Caki2 (cell line): Measurements from ENCODE around the gene TSPAN15. TPM values are rescaled to one million over a fixed set of nuclear protein-coding genes. Genes with fewer than 3 reads are reported as not detected.
"Not testable (repeated sequence)": the region's sequence is repeated elsewhere in the genome, so short reads cannot be mapped to it uniquely, and the experiment has no call there.

Experiments used
- DNase-seq: peaks from one replicate; pipeline ENCODE4 v3.0.0-alpha.2; 2015; ENCODE audit warnings: low read depth
- in situ Hi-C: cut with HindIII; loops from 2 replicates; pipeline ENCODE4 v1.10.0; 2016; ENCODE audit warnings: low sequenced_read_pairs, low pct_unique_long_range_greater_than_20kb, mixed read lengths
- total RNA-seq: library from RNA; depleted of rRNA; stranded (reverse); fragments of >200 nt; shearing (Covaris generic); gene quantifications from 2 replicates; pipeline ENCODE4 v1.2.3, GENCODE V29; 2014; ENCODE audit warnings: low replicate concordance

TSPAN15 gene
- total RNA-seq, 1 experiment from 2014 or later: 51.0 TPM

DNA sequence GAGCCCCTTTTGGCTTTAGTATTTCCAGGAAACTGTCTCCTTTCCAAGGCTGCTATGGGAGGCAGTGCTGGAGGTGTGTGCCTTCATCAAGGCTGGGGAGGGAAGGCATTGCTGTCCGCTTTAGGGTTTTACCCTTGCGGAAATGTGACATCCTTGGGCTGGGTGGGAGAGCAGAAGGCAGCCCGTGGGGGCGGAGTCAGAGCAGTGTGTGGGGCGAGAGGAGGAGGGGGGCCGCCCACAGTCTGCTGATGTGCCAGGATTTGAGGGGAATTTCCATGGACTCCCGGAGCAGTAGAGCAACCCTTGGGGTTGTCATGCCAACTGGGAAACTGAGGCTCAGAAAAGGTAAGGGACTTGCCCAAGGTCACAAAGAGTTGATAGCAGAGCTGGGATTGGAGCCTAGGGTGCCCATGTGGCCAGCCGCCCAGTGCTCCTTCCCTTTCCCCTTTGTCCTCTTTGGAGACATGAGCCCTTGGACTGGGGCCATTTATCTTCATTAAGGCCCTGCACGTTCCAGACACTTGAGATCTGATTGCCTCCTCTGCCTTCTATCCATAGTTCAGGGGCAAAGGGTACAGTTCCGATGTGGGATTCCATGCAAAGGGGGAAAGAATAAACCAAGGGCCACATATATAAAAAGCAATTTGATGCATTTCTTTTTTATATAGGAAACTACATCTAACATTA, 22.2 kb downstream of the TSPAN15 start:
- in situ Hi-C loops: no loop called here
- DNase-seq: no peak

DNA sequence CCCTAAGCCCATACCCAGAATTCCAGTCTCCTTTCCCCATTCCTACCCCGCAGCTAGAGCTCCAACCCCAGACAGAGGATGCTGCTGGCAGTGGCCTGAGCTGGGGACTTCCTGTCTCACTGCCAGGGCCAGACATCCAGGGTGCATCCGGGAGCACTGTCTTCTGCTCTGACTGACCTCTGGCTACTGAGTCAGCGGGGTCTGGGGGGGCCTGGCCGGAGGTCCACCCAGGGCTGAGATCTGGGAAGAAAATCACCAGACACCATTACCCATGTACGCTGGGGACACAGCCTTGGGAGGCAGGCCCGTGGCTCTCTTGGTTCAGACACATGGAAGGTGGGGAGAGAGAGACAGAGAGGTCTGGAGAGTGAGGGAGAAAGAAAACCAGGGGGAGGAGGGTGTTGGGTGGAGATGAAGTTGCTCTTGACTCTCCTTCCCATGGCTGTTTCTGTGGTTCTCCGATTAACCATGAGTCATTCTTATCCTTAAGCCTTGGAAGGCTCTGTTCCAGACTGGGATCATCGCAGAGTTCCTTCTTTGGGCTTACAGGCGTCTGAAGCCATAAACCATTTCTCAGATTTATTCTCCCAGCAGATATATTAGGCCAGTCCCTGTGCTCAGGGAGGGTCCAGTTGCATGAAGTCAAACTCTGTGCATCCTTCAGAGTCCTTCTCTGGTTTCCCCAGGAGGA, 23.6 kb downstream of the TSPAN15 start:
- DNase-seq: peak; percentile 32
- in situ Hi-C loops: no loop called here

DNA sequence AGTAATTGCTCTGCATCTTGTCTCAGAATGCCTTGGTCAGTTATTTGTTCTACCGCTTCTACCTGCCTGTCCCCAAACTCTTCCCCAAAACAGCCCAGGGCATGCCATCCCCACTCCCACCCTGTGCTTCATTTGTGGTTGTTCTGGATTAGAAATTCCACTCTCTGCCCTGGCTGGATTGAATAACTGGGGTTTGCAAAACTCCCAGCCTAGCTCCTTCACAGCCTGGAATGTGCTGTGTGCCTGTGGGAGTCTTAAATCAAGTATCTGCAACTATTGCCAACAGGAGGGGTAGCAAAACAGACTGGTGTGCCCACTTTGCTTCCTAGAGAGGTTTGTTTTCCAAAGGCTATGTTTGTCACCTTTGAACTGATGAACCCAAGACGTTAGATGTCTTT, 24.2 kb downstream of the TSPAN15 start:
- in situ Hi-C loops: no loop called here
- DNase-seq: no peak

DNA sequence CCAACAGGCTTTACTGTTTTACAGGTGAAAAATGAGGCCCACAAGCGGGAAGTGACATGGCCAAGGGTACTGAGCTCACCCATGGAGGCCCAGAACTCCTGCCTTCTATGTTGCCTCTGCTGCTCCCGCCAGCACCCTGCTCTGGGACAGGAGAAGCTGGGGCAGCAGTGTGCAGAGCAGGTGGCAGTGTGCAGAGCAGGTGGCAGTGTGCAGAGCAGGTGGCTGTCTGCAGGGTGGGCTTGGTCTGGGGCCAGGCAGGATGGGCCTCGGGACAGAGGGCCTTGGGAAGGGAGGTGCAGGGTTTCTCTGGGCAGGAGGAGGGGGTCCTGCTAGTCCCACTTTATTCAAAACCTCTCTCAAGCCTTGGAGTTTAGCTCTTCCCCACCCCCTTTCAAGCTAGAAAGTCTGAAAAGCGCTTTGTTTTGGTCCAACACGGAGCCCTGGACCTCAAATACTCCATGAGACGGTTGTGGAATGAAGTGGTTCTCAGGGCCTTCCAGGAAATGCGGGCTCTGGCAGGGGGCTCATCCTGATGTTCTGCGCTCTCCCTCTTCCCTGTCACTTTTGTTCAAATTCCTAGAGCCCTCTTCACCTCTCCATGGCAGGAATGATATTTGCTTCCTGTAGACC, 26.8 kb downstream of the TSPAN15 start:
- in situ Hi-C loops: no loop called here
- no peak for DNase-seq

DNA sequence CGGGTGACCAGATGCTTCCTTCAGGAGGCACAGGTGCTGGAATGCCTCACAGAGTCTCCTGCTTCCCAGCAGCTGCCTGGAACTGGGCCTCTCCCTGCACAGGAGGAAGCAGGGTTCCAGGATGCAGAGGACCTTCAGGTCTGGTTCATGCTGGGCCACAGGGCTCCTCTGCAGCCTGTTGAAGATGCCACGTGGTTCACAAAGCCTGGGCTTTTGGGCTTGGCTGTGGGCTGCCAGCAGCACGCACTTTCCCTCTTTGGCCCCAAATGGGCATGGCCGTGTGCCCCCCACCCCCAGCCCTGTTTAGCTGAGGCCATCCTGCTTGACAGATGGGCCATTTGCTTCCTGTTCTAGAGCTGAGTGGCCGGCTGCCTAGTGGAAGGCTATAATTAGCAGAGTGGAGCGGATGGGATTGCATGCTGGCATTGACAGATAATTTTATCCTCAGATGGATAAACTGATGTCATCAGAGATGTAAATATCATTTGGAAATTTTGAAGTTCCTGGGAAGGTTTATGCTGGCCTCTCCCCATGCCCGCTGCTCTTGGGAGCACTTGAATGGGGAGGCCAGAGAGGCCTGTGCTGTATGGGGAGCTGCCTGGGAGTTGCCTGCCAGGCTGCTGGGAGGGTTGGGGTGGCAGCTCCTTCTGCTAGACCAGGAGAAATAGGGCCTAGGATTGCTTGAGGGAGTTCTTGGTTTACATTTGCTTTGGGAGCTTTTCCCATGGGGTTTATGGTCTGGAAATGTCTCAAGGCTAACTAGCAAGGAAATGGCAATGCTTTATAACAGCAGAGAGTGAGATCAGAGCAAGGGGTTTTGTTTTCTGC, 28.2 kb downstream of the TSPAN15 start:
- no peak for DNase-seq
- in situ Hi-C loops: no loop called here

DNA sequence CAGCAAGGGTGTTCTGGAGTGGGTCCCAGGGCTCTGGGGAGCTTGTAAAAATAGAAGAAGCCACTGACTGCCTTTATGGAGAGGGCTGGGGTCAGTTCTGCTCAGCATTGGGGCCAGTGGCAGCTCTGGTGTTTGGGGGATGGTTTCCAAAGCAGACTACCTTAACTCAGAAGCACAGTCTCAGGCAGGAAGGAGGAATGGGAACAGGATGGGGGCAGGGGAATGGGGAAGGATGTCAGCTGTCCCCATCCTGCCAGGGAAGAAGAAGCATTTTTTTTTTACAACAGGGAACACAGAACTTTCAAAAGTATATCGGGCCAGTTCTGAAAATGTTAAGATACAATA, 28.8 kb downstream of the TSPAN15 start:
- no peak for DNase-seq
- in situ Hi-C loops: no loop called here

DNA sequence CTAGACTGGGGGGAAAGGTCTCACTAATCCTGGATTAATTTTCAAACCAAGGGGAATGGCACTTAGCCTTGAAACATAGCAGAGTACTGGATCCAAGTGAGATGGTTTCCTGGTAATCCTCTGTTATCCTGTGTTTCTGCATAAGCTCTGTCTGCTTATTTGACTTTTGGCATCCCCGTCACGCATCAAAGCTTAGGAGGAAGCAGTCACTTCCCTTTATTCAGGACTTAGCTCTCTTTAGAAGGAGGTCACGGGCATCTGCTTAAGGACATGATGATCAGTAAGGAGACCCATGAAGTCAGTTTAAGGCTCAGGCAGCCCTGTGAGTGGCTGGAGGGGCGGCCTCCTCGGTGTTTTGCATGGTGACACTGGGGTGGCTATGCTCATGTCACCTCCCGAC, 30.0 kb downstream of the TSPAN15 start:
- in situ Hi-C loops: no loop called here
- DNase-seq: peak; percentile 58

DNA sequence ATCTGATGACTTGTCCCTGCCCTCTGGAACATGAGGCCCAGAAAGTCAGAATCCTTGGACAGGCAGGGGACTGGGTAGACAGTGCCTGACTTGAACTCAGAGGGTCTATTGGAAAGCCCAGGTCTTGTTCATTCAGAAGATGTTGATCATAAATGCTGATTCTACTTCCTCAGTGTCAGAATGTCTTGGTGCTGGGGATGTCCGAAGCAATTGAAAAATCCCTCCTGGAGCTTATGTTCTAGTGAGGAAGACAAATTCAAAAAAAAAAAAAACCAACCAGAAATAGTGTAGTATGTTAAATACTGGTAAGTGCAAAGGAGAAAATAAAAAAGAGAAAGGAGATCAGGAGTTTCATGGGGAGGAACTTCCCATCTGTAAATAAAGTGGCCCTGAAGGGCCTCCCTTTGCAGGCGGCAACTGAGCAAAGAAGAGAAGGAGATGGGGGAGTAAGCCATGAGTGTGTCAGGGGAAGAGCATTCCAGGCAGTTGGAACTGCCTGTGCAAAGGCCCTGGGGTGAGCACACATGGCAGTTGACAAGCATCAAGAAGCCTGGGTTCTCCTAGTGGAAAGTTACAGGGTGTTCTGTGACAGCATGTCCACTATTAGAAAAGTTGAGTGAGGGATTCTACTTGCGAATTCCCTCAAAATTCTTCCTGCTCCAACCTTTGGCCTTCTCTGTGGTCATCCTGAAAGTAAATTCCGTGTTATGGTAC, 30.7 kb downstream of the TSPAN15 start:
- in situ Hi-C loops: no loop called here
- DNase-seq: no peak

DNA sequence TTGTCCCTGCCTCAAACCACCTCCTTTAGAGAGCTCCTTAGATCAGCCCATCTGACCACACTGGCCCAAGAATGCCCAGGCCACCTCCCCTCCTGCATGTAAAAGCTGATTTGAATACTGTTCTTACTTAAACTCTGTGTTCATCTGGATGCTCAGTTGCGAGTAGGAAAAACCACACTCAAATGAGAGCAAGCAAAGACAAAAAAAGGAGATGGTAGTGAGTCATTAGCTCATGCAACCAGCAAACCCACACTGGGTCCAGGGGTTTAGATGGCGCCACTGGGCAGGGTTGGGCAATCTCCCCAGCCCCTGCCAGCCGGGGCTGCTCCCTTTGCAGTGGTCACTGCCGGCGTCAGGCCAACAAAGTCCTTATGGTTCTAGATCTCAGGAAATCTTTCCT, 32.7 kb downstream of the TSPAN15 start:
- no peak for DNase-seq
- in situ Hi-C loops: no loop called here

DNA sequence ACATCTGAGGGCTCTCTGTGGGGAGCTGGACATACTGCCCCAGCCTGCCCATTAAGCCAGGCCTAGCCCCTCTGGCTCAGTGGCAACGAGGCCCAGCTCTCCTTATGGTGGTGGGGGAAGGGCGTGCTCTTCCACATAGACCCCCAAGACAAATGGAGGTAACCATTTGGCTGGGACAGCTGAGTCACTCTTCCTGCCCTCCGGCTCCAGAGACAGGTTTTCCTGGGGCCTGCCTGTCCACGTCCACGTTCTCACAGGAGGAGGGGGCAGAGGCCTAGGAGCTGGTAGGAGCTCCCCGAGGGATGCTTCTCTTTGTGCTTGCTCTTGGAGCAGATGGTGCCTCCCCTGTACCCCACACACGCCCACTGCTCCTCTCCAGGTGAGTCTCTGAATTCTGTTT, 33.5 kb downstream of the TSPAN15 start:
- DNase-seq: no peak

DNA sequence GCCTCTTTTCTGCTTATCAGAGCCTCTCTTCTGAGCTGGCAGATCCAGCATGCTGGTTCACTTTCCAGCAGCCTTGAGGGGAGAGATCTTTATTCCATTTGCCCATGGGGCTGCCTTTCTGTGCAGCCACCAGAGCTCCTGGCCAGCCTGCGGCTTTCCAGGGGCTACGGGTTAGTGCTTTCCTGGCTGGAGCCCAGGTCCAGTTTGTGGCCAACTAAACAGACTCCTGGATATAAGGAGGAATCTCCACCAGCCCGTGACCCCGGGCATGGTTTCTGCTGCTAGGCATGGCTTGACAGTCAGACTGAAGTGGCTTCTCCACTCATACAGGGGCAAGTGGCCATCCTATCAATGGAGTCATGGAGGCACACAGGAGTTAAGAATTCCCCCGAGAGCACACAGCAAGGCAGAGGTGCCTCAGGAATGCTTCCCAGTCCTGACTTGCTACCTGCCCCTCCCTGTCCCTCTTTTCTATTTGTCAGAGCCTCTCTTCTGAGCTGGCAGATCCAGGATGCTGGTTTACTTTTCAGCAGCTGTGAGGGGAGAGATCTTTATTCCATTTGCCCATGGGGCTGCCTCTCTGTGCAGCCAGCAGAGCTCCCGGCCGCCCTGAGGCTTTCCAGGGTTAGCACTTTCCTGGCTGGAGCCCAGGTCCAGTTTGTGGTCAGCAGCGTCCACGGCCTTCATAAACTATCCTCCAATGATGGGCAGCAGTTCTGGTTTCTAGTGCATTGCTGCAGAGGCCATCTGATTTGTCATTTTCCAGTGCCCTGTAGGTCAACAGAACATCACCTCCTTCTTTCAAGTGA, 35.9 kb downstream of the TSPAN15 start:
- peak; percentile 14 for DNase-seq
- in situ Hi-C loops: no loop called here

More for the DNA sequence above, 33.5 kb downstream of the TSPAN15 start:
- in situ Hi-C loops: no loop called here

DNA sequence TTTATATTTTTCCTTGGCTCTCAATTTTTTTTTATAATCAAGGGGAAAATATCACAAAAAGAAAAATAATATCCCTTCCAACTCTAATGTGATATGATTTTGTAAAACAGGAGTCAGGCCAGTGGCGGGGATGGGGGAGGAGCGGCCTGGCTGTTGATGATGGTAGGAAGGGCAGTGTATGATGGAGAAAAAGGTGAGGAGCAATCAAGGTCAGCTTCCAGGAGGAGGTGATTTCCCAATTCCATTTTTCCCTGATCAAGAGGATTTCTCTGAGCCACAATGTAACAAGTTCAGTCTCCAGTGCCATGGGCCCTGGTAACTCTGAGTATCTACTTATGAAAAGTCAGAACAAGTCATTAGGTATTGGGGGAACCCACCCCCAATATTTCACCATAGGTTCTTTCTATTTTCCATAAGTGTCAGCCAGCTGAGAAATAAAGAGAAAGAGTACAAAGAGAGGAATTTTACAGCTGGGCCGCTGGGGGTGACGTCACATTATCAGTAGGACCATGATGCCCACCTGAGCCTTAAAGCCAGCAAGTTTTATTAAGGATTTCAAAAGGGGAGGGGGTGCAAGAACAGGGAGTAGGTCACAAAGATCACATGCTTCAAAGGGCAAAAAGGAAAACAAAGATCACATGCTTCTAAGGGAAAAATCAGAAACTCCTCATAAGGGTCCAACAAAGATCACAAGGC, 37.0 kb downstream of the TSPAN15 start:
- in situ Hi-C loops, DNase-seq: not testable (repeated sequence)

DNA sequence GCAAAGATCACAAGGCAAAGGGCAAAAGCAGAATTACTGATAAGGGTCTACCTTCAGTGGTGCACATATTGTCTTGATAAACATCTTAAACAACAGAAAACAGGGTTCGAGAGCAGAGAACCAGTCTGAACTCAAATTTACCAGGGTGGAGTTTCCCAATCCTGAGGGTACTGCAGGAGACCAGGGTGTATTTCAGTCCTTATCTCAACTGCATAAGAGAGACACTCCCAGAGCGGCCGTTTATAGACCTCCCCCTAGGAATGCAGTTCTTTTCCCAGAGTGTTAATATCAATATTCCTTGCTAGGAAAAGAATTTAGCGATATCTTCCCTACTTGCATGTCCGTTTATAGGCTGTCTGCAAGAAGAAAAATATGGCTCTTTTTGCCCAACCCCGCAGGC, 37.6 kb downstream of the TSPAN15 start:
- in situ Hi-C loops: not testable (repeated sequence)

DNA sequence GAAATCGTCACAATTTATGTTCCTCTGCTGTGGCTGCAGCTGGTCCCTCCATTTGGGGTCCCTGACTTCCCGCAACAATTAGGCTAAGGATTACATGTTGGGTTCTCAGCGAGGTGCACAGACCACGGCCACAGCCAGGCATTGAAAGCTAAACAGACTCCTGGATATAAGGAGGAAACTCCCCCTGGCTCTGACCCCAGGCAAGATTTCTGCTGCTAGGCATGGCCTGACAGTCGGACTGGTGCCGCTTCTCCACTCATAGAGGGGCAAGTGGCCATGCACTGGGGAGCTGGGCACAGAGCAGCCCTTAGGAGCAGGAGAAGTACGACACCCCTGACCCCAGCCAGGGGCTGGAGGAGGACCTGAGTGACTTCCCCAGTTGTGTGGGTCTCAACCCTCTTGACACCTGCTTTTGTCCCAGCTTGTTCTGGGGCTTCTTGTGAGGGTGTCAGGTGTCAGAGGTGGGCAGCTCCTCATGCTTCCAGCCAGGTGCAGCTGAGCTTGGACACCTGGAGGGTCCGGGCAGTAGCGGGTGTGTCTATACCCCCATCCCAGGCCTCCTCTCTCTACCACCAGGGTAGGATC, 38.3 kb downstream of the TSPAN15 start:
- in situ Hi-C loops: no loop called here
- no peak for DNase-seq

More for the DNA sequence above, 37.6 kb downstream of the TSPAN15 start:
- DNase-seq: not testable (repeated sequence)

DNA sequence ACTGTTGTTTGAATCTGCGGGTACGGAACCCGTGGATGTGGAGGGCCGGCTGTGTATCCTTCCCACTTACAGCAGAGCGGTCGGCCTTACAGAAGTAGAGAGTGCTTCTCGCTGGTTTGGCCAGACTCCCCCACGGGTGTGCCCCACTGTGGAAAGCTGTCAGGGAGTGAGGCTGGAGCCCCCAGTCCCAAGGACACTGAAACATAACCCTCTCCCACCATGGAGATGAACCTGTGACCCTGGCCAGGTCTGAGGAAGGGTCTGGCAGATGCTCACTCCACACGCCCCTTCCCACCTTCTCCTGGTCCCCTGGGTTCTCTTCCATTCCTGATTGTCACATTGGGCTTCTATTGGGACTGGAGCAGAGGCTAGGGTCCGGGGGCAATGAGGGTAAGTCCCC, 39.6 kb downstream of the TSPAN15 start:
- DNase-seq: no peak
- in situ Hi-C loops: no loop called here

DNA sequence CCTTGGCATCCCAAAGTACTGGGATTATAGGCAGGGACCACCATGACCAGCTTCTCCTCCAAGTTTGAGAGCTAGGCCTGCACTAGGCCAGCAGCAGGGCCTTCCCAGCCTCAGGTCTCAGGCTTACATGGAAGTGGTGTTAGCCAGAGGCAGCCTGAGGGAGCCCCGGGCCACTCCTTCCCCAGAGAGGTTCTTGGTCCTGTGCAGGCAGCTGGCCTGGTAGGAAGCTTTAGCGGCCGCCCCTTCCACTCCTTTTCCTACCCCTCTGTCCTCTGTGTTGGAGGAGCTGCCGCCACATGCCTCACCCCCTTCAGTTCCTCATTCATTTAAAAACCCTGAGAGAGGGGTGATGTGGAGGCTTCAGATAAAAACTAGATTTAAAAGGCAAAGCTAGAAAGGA, 40.3 kb downstream of the TSPAN15 start:
- DNase-seq: no peak
- in situ Hi-C loops: no loop called here
